MM.1S (cell line): ENCODE data around the gene TMEM238L.

Experiments used
- DNase-seq: peaks from one replicate; pipeline ENCODE4 v3.0.0-alpha.2; 2015
- H2AFZ ChIP-seq: fragments of 300-600 bp; sonication (generic); 2 replicates; pipeline ENCODE4 v1.6.0; 2016; ENCODE audit warnings: antibody characterized with exemption, low read length
- H3F3A ChIP-seq: fragments of 300-600 bp; sonication (generic); 2 replicates; pipeline ENCODE4 v1.6.1; 2016; ENCODE audit warnings: mild to moderate bottlenecking, antibody characterized with exemption, low read length, moderate library complexity, mixed read lengths; ENCODE audit not compliant: insufficient read depth
- H3K27ac ChIP-seq: fragments of 300-600 bp; sonication (generic); 2 replicates; pipeline ENCODE4 v1.5.1; 2016; ENCODE audit warnings: mild to moderate bottlenecking, low read length
- H3K27me3 ChIP-seq: fragments of 300-600 bp; sonication (generic); replicated peaks from 2 replicates; pipeline ENCODE4 v1.6.0; 2016; ENCODE audit warnings: low read length; ENCODE audit not compliant: insufficient read depth
- H3K36me3 ChIP-seq: fragments of 300-600 bp; sonication (generic); replicated peaks from 2 replicates; pipeline ENCODE4 v1.6.1; 2016; ENCODE audit warnings: mild to moderate bottlenecking, low read length, mixed read lengths; ENCODE audit not compliant: insufficient read depth
- H3K4me1 ChIP-seq: fragments of 300-600 bp; sonication (generic); 2 replicates; pipeline ENCODE4 v1.6.1; 2016; ENCODE audit warnings: low read length, mixed read lengths
- H3K4me2 ChIP-seq: fragments of 300-600 bp; sonication (generic); 2 replicates; pipeline ENCODE4 v1.6.0; 2016; ENCODE audit warnings: low read depth, low read length
- H3K4me3 ChIP-seq: fragments of 300-600 bp; sonication (generic); 2 replicates; pipeline ENCODE4 v1.5.1; 2016; ENCODE audit warnings: low read length, mixed read lengths
- H3K79me2 ChIP-seq: fragments of 300-600 bp; sonication (generic); 2 replicates; pipeline ENCODE4 v1.6.1; 2016; ENCODE audit warnings: mixed run types, low read length, mixed read lengths
- H3K9ac ChIP-seq: fragments of 300-600 bp; sonication (generic); 2 replicates; pipeline ENCODE4 v1.6.1; 2016; ENCODE audit warnings: low read length, mixed read lengths
- H3K9me2 ChIP-seq: fragments of 300-600 bp; sonication (generic); replicated peaks from 2 replicates; pipeline ENCODE4 v1.6.1; 2016; ENCODE audit warnings: mild to moderate bottlenecking, low read length, mixed read lengths; ENCODE audit not compliant: insufficient read depth
- H3K9me3 ChIP-seq: fragments of 300-600 bp; sonication (generic); replicated peaks from 2 replicates; pipeline ENCODE4 v1.6.1; 2016; ENCODE audit warnings: mild to moderate bottlenecking, low read length, mixed read lengths; ENCODE audit not compliant: insufficient read depth
- H4K20me1 ChIP-seq: fragments of 300-600 bp; sonication (generic); 2 replicates; pipeline ENCODE4 v1.6.1; 2016; ENCODE audit warnings: mild to moderate bottlenecking, low read length, moderate library complexity, mixed read lengths; ENCODE audit not compliant: insufficient read depth
- EZH2 ChIP-seq: fragments of 300-600 bp; sonication (generic); optimal IDR thresholded peaks from 2 replicates; pipeline ENCODE3; 2017; ENCODE audit warnings: low read depth, mild to moderate bottlenecking, antibody characterized with exemption, low read length, mixed read lengths
- EZH2phosphoT487 ChIP-seq: fragments of 300-600 bp; sonication (generic); IDR thresholded peaks from 2 replicates; pipeline ENCODE4 v1.6.1; 2018; ENCODE audit warnings: antibody characterized with exemption, low read length
- TF ChIP-seq, protein P1 (sequence below): fragments of 300-600 bp; sonication (generic); IDR thresholded peaks from 2 replicates; pipeline ENCODE4 v1.5.1; 2016; ENCODE audit warnings: antibody characterized with exemption, low read length, mixed read lengths

TMEM238L gene

GRCh38 chr17:10745231-10745630, 58.7 kb downstream of the TMEM238L start:
- no peak overlapping the region for H2AFZ ChIP-seq
- no peaks in the 10 kb centered on the region for H3K9me2 ChIP-seq
- TF ChIP-seq, protein P1, sequence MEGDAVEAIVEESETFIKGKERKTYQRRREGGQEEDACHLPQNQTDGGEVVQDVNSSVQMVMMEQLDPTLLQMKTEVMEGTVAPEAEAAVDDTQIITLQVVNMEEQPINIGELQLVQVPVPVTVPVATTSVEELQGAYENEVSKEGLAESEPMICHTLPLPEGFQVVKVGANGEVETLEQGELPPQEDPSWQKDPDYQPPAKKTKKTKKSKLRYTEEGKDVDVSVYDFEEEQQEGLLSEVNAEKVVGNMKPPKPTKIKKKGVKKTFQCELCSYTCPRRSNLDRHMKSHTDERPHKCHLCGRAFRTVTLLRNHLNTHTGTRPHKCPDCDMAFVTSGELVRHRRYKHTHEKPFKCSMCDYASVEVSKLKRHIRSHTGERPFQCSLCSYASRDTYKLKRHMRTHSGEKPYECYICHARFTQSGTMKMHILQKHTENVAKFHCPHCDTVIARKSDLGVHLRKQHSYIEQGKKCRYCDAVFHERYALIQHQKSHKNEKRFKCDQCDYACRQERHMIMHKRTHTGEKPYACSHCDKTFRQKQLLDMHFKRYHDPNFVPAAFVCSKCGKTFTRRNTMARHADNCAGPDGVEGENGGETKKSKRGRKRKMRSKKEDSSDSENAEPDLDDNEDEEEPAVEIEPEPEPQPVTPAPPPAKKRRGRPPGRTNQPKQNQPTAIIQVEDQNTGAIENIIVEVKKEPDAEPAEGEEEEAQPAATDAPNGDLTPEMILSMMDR = no peak
- TF ChIP-seq EZH2phosphoT487 = no peak
- TF ChIP-seq EZH2 = no peak
- no peaks in the 10 kb centered on the region for H4K20me1 ChIP-seq
- DNase-seq = no peak
- peaks cover 1% of the 10 kb centered on the region; the same call in 1 of the 2 replicates for H3K27me3 ChIP-seq
- H3K4me2 ChIP-seq = no peak overlapping the region
- H3K36me3 ChIP-seq = no peaks in the 10 kb centered on the region
- no peak overlapping the region for H3K4me3 ChIP-seq
- H3K9ac ChIP-seq = no peak overlapping the region
- no peaks in the 10 kb centered on the region for H3F3A ChIP-seq
- no peak overlapping the region for H3K27ac ChIP-seq
- no peaks in the 10 kb centered on the region for H3K4me1 ChIP-seq
- H3K79me2 ChIP-seq = no peaks in the 10 kb centered on the region
- no peaks in the 10 kb centered on the region for H3K9me3 ChIP-seq
